ENCODE data around the gene USP54. TPM values are rescaled to one million over a fixed set of nuclear protein-coding genes. Genes with fewer than 3 reads are reported as not detected.

The USP54 gene
- total RNA-seq, 2 experiments from 2014 or later: 15.2 to 16.4 TPM

- POLR2A ChIA-PET: interaction anchor here (0.7 kb wide), 1 partner anchor 98 kb away, joined by 3 read pairs; no protein-coding TSS in a partner anchor
- H3K4me2 ChIP-seq (ENCODE audit: low read length): no peak overlapping the region
- H2AFZ ChIP-seq (ENCODE audit: low read length): no peak overlapping the region
- no peak for DNase-seq (ENCODE audit: low spot score)
- intact Hi-C loops (cut with micrococcal nuclease; ENCODE audit: unreplicated experiment): no loop called here
- H3K4me3 ChIP-seq (ENCODE audit: low read depth, low read length, poor library complexity, severe bottlenecking): no peak overlapping the region
- no peaks in the 10 kb centered on the region for H3K9me3 ChIP-seq (ENCODE audit: low read length)
- 0 out of 2 replicates have a peak, but pooled peaks cover 3% of the 10 kb centered on the region for H3K36me3 ChIP-seq (ENCODE audit: insufficient read depth, low read length)
- no peaks in the 10 kb centered on the region for H4K20me1 ChIP-seq (ENCODE audit: insufficient read depth, low read length)
- TF ChIP-seq EZH2phosphoT487 (IDR thresholded peaks at IDR 0.05; ENCODE audit: borderline replicate concordance, low read depth, low read length) (no peak), CTCF (conservative IDR thresholded peaks at IDR 0.05; ENCODE audit: low read length) (no peak)
- H3K9me2 ChIP-seq (ENCODE audit: insufficient read depth, low read length): no peaks in the 10 kb centered on the region
- H3K27ac ChIP-seq (ENCODE audit: low read depth, low read length, poor library complexity, severe bottlenecking): no peak overlapping the region
- CTCF ChIA-PET (ENCODE audit: unreplicated experiment): interaction anchor here (0.5 kb wide), 1 partner anchor 114 kb away, joined by 3 read pairs; no protein-coding TSS in a partner anchor
- H3K79me2 ChIP-seq (ENCODE audit: insufficient read depth, low read depth, low read length): no peaks in the 10 kb centered on the region
- H3K4me1 ChIP-seq (ENCODE audit: insufficient read depth, low read length, poor library complexity, severe bottlenecking): no peaks in the 10 kb centered on the region
- no TSS peak for BruUV-seq (replicated peaks)
Measured at GRCh38 chr10:73512207-73512743, 78.9 kb downstream of the USP54 start.

GRCh38 chr10:73509695-73510094, 81.4 kb downstream of the USP54 start:
- Histone ChIP-seq H3K4me2 (ENCODE audit: low read length) (no peak overlapping the region), H3K27ac (ENCODE audit: low read depth, low read length, poor library complexity, severe bottlenecking) (no peak overlapping the region), H3K79me2 (ENCODE audit: insufficient read depth, low read depth, low read length) (no peaks in the 10 kb centered on the region), H4K20me1 (ENCODE audit: insufficient read depth, low read length) (no peaks in the 10 kb centered on the region), H3K4me1 (ENCODE audit: insufficient read depth, low read length, poor library complexity, severe bottlenecking) (no peaks in the 10 kb centered on the region), H3K9me2 (ENCODE audit: insufficient read depth, low read length) (no peaks in the 10 kb centered on the region), H3K4me3 (ENCODE audit: low read depth, low read length, poor library complexity, severe bottlenecking) (no peak overlapping the region), H3K36me3 (ENCODE audit: insufficient read depth, low read length) (no peaks in the 10 kb centered on the region), H3K9me3 (ENCODE audit: low read length) (no peaks in the 10 kb centered on the region), H2AFZ (ENCODE audit: low read length) (no peak overlapping the region)
- intact Hi-C loops (cut with micrococcal nuclease; ENCODE audit: unreplicated experiment): no loop called here
- ChIA-PET CTCF (ENCODE audit: unreplicated experiment) (no interaction called here), POLR2A (interaction anchor here (0.7 to 1.1 kb wide), 3 partner anchors 17 to 43 kb away, joined by 3 read pairs; no protein-coding TSS in a partner anchor)
- TF ChIP-seq CTCF (conservative IDR thresholded peaks at IDR 0.05; ENCODE audit: low read length): no peak
- TF ChIP-seq EZH2phosphoT487 (IDR thresholded peaks at IDR 0.05; ENCODE audit: borderline replicate concordance, low read depth, low read length): no peak
- BruUV-seq (replicated peaks): no TSS peak
- DNase-seq (ENCODE audit: low spot score): no peak

GRCh38 chr10:73506491-73506890, 84.7 kb downstream of the USP54 start:
- POLR2A ChIA-PET: no interaction called here
- DNase-seq (ENCODE audit: low spot score): no peak
- CTCF ChIA-PET (ENCODE audit: unreplicated experiment): no interaction called here
- H3K4me1 ChIP-seq (ENCODE audit: insufficient read depth, low read length, poor library complexity, severe bottlenecking): peaks cover 7% of the 10 kb centered on the region
- no peak overlapping the region for H2AFZ ChIP-seq (ENCODE audit: low read length)
- H3K4me2 ChIP-seq (ENCODE audit: low read length): no peak overlapping the region
- no peaks in the 10 kb centered on the region for H4K20me1 ChIP-seq (ENCODE audit: insufficient read depth, low read length)
- H3K36me3 ChIP-seq (ENCODE audit: insufficient read depth, low read length): no peaks in the 10 kb centered on the region
- TF ChIP-seq CTCF (conservative IDR thresholded peaks at IDR 0.05; ENCODE audit: low read length): no peak
- no peaks in the 10 kb centered on the region for H3K9me2 ChIP-seq (ENCODE audit: insufficient read depth, low read length)
- intact Hi-C loops (cut with micrococcal nuclease; ENCODE audit: unreplicated experiment): no loop called here
- no TSS peak for BruUV-seq (replicated peaks)
- H3K27ac ChIP-seq (ENCODE audit: low read depth, low read length, poor library complexity, severe bottlenecking): no peak overlapping the region
- H3K79me2 ChIP-seq (ENCODE audit: insufficient read depth, low read depth, low read length): no peaks in the 10 kb centered on the region
- no peak overlapping the region for H3K4me3 ChIP-seq (ENCODE audit: low read depth, low read length, poor library complexity, severe bottlenecking)
- H3K9me3 ChIP-seq (ENCODE audit: low read length): no peaks in the 10 kb centered on the region
